HG03097 (cell line): ENCODE results near the gene ACSF2.
"Not testable (repeated sequence)": the region's sequence is repeated elsewhere in the genome, so short reads cannot be mapped to it uniquely, and the experiment has no call there.

Source experiments
- ATAC-seq: cut with Tn5 transposase; IDR thresholded peaks from one replicate; pipeline ENCODE4 v1.9.1; 2021; ENCODE audit not compliant: unreplicated experiment, low FRiP score

The ACSF2 gene, protein sequence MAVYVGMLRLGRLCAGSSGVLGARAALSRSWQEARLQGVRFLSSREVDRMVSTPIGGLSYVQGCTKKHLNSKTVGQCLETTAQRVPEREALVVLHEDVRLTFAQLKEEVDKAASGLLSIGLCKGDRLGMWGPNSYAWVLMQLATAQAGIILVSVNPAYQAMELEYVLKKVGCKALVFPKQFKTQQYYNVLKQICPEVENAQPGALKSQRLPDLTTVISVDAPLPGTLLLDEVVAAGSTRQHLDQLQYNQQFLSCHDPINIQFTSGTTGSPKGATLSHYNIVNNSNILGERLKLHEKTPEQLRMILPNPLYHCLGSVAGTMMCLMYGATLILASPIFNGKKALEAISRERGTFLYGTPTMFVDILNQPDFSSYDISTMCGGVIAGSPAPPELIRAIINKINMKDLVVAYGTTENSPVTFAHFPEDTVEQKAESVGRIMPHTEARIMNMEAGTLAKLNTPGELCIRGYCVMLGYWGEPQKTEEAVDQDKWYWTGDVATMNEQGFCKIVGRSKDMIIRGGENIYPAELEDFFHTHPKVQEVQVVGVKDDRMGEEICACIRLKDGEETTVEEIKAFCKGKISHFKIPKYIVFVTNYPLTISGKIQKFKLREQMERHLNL

DNA sequence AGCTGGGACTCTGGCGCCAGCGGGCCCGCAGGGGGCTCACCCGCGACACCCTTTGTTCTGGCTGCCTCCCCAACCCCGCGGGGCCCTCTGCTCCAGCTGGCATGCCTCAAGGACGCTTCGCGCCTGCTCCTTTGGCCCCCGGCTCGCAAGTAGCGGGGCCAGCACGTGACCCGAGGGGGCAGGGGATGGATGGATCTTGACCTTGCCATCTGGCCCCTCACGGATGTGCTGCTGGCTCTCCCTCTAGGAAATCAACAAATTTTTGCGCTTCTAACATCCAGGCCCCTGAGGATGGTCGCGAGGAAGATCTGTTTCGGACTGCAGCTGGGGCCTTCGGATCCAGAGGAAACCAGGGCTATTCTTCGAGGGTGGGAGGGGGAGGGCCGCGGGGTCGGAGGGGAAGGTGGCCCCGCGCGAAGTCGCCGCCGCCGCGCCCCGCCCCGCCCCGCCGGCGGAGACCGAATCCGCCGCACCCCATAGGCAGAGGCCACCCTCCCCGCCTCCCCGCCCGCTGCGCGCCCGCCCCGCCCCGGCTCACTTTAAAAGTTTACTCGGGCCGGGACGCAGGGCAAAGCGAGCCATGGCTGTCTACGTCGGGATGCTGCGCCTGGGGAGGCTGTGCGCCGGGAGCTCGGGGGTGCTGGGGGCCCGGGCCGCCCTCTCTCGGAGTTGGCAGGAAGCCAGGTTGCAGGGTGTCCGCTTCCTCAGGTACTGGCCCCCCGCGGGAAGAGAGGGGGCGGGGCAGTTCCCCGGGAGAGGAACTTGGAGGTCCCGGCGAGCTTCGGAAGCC, at the start of gene ACSF2:
TSS of gene ACSF2 (plus strand) at position 537 of the 790 bp plus-strand sequence. CDS start at position 581, 44 bp downstream.
- no peak for ATAC-seq

DNA sequence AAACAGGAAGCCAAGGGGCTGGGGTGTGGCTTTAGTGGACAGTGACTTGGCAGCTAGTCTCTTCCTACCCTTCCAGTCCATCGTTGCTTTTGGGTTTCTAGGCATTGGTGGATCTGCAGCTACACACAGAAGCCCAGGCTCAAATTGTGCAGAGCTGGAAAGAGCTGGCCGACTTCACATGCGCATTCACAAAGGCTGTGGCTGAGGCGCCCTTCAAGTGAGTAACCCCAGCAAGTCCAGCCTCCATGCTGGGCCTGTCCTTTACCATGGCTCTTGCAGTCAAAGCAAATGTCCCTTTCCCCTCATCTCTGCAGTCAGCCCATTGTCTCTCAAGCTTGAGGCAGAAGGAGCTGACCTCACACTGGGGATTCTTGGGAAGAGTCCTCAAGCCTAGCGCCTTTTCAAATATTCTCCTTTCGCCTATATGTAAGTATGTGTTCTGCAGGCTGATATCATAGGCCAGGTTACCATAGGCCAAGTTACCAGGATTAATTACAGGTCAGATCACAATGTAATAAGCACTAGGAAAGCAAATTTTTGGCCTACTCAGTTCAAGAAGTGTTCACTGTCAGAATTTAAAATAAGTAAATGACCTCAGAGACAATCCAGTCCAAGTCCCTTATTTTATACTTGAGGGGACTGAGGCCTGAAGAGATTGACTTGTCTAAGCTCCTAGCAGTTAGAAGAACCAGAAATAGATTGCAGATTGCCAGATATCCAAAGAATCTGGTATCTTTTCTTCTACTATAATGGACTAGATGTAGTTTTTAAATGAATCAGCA, 46.5 kb upstream of the ACSF2 start:
- no peak for ATAC-seq

DNA sequence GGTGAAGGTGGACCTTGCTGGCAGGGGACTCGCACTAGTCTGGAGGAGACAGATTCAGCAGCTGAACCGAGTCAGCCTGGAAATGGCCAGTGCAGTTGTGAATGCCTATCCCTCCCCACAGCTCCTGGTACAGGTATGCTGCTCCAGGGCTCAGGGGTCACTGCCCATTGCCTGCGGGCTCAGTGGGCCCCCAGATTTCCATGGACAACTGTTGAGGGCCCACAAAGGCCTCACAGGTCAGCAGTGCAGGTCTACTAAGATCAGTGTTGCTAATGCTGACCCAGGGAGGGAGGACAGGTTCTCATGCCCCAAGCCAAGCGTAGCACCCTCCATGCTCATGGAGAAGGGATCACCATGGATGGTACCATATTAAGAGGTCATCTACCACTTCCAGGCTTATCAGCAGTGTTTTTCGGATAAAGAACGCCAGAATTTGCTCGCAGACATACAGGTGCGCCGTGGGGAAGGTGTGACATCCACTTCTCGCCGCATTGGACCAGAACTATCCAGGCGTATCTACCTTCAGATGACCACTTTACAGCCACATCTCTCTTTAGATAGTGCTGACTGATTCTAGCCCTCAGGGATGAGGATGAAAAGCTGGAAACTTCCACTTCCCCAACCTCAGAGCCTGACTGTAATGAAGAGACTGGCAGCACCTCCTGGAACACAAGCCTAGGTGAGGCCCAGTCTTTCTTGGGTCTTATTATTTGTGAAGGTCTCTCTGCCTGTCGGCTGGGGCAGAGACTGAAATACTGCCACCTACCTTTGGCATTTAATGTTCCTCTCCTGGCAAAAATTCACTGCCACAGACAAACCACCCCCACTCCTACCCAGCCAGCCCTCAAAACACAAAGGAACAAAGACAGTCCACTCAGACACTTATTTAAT, 45.4 kb upstream of the ACSF2 start:
- ATAC-seq = no peak

DNA sequence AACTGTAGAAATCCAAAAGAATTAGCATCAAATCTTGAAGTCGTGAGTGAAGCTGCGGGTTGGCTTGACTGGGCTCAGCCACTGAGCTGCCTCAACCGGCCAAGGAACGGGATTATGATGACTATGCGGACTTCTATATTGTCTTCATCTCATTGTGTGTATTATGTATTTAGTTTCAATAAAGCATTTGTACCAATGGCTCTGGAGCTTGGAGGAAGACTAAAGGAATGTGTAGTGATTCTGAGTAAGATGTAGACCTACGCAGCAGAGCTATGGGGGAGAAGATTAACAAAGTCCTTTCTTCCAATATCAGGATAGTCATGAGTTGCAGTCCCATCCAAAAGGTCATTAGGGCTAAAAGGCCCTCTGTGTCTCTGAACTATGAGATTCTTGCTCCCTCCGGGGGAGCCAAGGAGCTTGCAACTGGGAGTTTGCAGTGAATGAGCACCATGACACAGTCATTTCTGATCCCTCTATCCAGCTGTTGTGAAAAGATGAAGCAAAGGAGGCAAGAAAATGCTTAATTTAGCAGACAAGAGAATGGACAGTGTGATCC, 44.7 kb upstream of the ACSF2 start:
- no peak for ATAC-seq

DNA sequence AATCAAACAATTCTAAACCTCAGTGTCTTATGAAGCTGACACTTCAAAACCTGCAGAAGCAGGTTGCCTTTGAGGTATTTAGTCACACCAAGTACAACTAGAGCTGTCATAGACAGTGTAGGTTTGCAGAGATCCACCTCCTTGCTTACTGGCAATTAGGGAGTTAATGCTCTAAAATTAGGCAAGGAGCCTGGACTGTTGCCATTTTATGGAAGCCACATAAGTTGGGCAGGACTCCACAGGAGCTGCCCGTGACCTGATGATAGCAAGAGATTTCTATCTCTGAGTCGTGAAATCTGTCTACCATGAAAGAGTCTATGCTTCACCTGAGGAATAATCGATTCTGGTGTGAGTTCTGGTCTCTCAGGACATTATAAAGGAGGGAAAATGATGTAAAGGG, 44.1 kb upstream of the ACSF2 start:
- no peak for ATAC-seq

DNA sequence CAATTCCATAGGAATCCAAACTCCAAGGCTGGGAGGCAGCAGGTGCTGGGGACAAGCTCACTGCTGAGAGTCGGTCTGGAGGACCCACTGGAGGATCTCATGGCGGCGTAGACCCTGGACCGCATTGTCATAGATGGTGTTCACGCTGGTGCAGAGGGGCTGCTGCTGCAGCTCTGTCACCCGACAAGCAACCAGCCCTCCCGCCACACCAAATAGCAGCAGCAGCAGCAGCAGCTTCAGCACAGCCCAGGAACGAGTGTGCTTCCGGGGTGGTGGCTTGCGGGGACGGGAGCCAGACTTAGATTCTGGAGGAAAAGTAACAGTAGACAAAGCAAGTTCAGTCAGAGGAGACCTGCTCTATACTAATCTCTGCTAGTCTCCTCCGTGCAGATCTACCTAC, 43.1 kb upstream of the ACSF2 start:
- no peak for ATAC-seq

DNA sequence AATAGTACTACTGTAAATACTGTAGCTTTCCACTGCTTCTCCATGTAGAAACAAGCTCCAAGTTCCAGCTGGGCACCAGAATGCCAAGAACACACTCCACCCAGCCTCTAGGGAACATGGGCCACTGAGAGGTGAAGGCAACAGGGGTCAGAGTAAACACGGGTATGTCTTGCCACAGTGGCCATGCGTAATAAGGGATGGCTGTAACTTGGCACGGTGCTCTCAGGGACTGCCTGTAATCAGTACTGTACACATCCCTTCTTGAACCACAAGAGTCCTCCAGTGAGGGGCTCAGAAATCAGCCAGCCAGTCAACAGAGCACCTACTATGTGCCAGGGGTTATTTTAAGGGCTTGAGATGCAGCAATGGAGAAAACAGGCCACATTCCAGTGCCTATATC, 39.5 kb upstream of the ACSF2 start:
- no peak for ATAC-seq

DNA sequence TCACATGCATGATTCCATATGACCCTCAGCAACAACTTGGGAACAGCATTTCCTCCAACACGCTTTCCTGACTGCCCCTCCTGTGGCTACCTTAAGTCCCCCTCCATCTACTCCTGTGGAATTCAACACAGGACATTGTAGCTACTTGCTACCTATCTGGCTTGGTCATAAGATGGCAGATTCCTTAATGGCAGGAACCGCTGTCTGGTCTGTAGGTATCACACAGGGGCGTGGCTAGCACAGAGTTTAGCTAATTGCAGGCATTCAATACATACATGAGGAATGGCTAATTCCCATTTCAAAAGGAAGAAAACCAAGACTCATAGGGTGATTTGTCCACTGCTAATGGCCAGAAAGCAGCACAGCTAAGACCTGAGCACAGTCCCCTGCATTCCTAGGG, 37.3 kb upstream of the ACSF2 start:
- ATAC-seq = no peak

DNA sequence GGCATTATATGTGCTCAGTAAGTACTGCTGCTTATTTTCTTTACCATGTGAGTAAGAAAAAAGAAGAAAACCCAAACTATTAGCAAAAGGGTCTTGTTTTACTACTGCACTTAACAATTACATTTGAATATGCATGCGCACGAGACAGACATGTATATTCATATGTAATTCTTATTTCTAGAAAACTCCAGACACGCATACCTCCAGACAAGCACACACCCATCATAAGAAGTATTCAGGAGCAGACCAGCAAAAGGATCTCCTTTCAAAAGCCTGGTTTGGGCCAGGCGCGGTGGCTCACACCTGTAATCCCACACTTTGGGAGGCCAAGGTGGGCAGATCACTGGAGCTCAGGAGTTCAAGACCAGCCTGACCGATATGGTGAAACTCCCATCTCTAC, 36.5 kb upstream of the ACSF2 start:
- no peak for ATAC-seq

DNA sequence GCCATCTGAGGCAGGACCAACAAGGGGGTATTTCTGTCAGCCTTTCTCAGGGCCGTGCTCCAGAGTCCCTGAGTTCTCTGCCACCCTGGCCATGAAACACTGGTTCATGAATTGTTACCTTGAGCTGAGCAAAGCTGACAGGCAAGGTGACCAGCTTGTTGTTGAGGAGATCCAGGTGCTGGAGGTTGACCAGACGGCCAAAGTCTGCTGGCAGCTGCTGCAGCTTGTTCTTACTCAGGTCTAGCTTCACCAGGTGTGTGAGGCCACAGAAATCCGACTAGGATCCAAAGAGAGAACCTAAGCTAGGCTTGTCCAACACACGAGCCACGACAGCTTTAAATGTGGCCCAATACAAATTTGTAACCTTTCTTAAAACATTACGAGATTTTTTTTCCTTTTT, 33.4 kb upstream of the ACSF2 start:
- ATAC-seq = no peak

DNA sequence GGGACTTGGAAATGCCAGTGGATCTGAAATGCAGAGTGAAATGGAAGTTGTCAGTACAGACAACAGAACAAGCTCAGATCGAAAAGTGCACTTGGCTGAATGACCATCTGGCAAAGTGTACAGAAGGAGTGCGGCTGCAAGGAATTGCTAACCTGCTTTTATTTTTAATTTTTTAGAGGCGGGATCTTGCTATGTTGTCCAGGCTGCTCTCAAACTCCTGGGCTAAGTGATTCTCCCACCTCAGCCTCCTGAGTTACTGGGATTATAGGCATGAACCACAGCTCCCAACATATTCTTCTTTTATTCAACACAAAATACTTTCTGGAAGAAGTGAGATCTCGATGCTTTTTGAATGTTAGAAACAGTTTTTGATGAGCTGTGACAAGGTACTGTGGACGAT, 32.3 kb upstream of the ACSF2 start:
- no peak for ATAC-seq

DNA sequence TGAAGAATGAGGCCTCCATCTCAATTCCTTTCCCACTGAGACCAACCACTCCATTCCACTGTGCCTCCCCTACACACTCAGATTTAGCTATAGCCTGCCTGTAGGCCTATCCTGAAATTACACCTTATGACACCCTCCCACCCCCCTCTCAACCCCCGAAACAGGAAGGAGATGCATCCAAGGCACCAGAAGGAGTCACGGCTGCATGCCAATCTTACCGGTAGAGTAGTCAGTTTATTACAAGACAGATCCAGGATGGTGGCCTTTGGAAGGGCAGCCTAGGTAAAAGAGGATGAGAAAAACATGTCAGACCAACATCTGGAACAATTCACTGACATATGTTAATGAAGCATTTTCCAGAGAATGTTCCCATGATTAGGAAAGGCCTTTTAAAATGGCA, 31.3 kb upstream of the ACSF2 start:
- ATAC-seq = no peak

DNA sequence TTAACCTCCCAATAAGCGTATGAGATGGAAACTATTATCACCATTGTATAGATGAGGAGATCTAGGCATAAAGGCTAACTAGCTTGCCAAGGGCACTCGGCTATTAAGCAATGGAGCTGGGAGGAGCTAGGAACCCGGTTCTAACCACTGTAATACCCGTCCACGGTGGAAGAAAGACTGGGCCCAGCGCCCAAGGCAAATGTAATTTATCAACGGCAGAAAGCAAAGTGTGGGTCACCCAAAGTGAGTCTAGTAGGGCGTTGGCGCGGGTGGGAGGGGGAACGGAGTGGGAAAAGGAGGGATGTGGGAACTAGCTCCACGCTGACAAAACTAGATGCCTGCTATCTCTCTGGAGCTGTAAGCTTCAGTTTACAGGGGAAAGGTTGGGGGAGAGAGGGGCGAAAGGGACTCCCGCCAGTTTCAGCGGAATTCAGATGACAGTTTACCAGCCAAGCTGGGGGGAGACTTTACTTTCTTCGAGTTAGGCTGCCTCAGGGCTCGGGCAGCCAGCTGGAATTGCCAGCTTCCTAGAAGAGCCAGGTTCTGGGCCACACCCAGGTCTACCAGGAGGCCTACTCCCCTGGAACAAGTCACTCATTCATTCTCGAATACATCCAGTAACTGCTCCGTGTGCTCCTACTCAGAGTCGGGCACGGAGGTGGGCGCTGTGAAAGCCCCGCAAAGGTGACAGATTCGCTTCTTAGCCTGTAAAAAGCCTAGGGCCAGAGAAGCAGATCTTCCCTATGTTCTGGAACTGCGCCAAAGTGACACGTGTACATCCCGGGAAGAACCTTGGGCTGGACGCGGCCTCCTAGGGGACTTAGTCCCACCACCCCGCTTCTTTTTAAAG, 29.5 kb upstream of the ACSF2 start:
- no peak for ATAC-seq

DNA sequence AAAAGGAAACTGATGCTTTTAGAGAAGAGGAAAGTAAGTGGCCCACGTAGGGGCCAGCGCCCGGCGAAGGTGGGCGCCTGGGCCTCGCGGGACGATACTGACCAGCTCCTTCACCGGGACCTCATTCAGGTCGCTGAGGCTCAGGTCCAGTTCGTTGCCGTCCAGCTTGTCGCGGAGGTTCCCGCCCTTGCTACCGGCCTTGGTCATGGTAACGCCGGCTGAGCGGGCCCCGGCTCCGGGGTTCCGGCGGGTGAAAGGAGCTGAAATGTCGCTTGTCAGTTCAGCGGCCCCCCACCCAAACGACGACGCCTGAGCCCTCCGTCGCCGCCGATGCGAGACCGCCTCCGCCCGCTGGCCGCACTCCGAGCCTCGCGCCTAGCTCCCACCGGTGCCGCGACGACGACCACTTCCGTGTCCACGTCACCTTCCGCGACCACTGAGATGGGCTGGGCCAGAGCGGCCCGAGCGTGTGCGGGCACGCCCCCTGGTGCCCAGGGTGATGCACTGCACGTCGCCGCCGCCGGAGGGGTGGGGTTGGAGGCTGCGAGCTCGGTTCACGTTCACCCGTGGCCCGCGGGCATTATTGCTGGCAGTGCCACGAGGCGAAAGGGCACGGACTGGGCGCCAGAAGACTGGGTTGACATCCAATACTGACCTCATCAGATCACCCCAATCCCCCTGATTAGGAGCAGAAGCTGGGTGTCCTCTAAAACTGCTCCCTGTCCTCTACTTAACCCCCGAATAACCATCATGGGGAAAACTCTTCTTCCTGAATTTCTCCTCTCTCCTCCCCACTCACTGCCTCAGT, 28.7 kb upstream of the ACSF2 start, which contains the start of gene LRRC59:
TSS of gene LRRC59 (minus strand) at position 413 of the 808 bp plus-strand sequence. CDS start at position 207, 206 bp downstream.
- ATAC-seq = peak; percentile 94

DNA sequence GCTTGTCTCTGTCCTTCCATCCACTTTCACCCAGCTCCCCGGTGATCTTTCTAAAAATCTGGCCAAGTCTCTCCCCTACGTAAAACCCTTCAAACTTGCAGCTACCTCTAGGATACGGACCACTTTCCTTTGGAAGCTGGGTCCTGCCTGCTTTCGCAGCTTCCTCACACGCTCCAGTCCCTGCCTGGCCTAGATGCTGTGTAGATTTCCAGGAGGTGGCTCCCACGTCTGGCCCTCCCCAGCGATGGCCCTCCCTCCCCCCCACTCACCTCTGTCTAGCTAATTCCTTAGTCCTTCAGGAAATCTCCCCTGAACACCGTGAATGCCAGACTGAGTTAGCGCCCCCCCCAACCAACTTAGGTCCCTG, 28.1 kb upstream of the ACSF2 start:
- ATAC-seq = no peak

DNA sequence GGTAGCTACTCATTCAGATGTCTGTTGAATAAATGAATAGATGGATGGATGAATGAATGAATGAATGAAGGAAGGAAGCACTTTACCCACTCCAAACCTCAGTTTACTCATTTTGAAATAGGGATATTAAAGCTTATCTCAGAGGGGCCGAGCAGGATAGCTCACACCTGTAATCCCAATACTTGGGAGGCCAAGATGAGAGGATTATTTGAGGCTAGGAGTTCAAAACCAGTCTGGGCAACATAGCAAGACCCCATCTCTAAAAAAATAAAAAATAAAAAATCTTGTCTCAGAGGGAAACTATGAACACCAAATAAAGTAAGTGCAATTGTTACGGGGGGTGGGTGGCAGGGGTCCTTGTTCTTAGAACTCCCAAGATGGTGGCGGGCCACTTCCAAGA, 27.3 kb upstream of the ACSF2 start:
- ATAC-seq = not testable (repeated sequence)

DNA sequence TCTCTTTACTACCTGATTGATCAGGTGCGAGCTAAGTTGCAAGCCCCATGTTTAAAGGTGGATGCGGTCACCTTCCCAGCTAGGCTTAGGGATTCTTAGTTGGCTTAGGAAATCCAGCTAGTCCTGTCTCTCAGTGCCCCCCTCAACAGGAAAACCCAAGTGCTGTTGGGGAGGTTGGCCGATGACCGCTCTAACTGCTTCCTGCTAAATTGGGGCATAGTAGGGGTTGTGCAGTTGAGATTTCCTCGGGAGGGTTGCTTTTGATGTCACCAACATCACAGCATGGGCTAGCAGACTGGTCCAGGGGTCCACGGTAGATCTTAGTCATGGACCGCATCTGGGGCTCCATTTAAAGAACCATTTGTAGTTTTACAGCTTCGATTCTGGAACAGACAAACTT, 26.4 kb upstream of the ACSF2 start:
- not testable (repeated sequence) for ATAC-seq

DNA sequence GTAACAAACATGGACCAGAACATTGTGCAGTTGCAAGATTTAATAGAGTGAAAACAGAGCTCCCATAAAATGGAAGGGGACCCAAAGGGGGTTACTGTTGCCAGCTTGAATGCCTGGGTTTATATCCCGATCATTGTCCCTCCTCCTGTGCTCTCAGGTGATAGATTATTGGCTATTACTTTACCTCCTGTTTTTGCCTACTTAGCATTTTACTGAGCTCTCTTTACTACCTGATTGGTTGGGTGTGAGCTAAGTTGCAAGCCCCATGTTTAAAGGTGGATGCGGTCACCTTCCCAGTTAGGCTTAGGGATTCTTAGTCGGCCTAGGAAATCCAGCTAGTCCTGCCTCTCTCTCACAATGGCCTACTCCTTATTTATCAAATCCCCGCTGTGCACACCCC, 20.7 kb upstream of the ACSF2 start:
- not testable (repeated sequence) for ATAC-seq
